Uterus (tissue), 4 donors: ENCODE measurements around the gene PIK3C2G. TPM values are rescaled to one million over a fixed set of nuclear protein-coding genes. Genes with fewer than 3 reads are reported as not detected.

ENCODE experiments used
- DNase-seq, 2 donors: peaks; one replicate each; pipeline ENCODE4 v3.0.0-alpha.2; 2019 to 2020
- H3K27ac ChIP-seq, 2 donors: fragments of 200-600 bp; sonication (generic); 1 replicate in 1 of 2; 2 replicates in 1 of 2; pipeline ENCODE4 v1.5.1; 2016 to 2018
- H3K27me3 ChIP-seq, 2 donors: fragments of 200-600 bp; sonication (generic); one replicate each; pipeline ENCODE4 v1.5.1; 2018 to 2019; ENCODE audit warnings: control low read depth in 1 of 2
- H3K36me3 ChIP-seq, 2 donors: fragments of 200-600 bp; sonication (generic); one replicate each; pipeline ENCODE4 v1.5.1; 2019; ENCODE audit warnings: control low read depth in 1 of 2
- H3K4me1 ChIP-seq, 2 donors: fragments of 200-600 bp; sonication (generic); one replicate each; pipeline ENCODE4 v1.5.1; 2018 to 2019; ENCODE audit warnings: control low read depth in 1 of 2
- H3K4me3 ChIP-seq, 2 donors: fragments of 200-600 bp; sonication (generic); 1 replicate in 1 of 2; 2 replicates in 1 of 2; pipeline ENCODE4 v1.5.1; 2018 to 2019; ENCODE audit warnings: mild to moderate bottlenecking in 1 of 2
- H3K9me3 ChIP-seq, 2 donors: fragments of 200-600 bp; sonication (generic); one replicate each; pipeline ENCODE4 v1.5.1; 2019; ENCODE audit warnings: control low read depth in 1 of 2
- POLR2A ChIP-seq, 2 donors: fragments of 450-650 bp; IDR thresholded peaks; one replicate each; pipeline ENCODE4 v1.6.1; 2016; ENCODE audit warnings: antibody characterized with exemption in 2 of 2, mild to moderate bottlenecking in 1 of 2, moderate library complexity in 1 of 2
- intact Hi-C: fragments of 100-400 bp; cut with DNase I; formaldehyde crosslinking; loops from one replicate; pipeline ENCODE4 v1.15.1; 2023; ENCODE audit warnings: low total_unique reads
- total RNA-seq, 4 donors: library from RNA; depleted of rRNA in 3 of 4; stranded (reverse); fragments of >200 nt in 3 of 4; gene quantifications; one replicate each; pipeline versions ENCODE4 v1.1.0 to v1.2.4, GENCODE V29; 2014 to 2023
- TF ChIP-seq, protein P1 (sequence below), 4 experiments: fragments of 200-600 bp in 2 of 4; fragments of 450-650 bp in 2 of 4; sonication (generic) in 2 of 4; IDR thresholded peaks; one replicate each; pipeline ENCODE4 v1.5.1; 2016 to 2019; ENCODE audit warnings: antibody characterized with exemption in 4 of 4, mild to moderate bottlenecking in 2 of 4, moderate library complexity in 1 of 4
- donor health status: DM: yes; HTN: yes; CAD: no.

PIK3C2G gene
- total RNA-seq, 4 donors from 2014 or later = under 0.01 to 2.2 (median 0.34) TPM; not detected in 1

GRCh38 chr12:18375131-18375530 is 113.8 kb downstream of the PIK3C2G start:
- Histone ChIP-seq H3K4me3 (no peak overlapping the region), H3K4me1 (no peaks in the 10 kb centered on the region), H3K36me3 (no peaks in the 10 kb centered on the region), H3K9me3 (no peaks in the 10 kb centered on the region), H3K27ac (no peak overlapping the region), H3K27me3 (no peaks in the 10 kb centered on the region)
- intact Hi-C loops = no loop called here
- no peak for TF ChIP-seq POLR2A (IDR thresholded peaks at IDR 0.05)
- TF ChIP-seq, protein P1, sequence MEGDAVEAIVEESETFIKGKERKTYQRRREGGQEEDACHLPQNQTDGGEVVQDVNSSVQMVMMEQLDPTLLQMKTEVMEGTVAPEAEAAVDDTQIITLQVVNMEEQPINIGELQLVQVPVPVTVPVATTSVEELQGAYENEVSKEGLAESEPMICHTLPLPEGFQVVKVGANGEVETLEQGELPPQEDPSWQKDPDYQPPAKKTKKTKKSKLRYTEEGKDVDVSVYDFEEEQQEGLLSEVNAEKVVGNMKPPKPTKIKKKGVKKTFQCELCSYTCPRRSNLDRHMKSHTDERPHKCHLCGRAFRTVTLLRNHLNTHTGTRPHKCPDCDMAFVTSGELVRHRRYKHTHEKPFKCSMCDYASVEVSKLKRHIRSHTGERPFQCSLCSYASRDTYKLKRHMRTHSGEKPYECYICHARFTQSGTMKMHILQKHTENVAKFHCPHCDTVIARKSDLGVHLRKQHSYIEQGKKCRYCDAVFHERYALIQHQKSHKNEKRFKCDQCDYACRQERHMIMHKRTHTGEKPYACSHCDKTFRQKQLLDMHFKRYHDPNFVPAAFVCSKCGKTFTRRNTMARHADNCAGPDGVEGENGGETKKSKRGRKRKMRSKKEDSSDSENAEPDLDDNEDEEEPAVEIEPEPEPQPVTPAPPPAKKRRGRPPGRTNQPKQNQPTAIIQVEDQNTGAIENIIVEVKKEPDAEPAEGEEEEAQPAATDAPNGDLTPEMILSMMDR (IDR thresholded peaks at IDR 0.05) = no peak
- DNase-seq = no peak

GRCh38 chr12:18375583-18375982 is 114.3 kb downstream of the PIK3C2G start:
- no peak overlapping the region for H3K4me3 ChIP-seq
- no peaks in the 10 kb centered on the region for H3K9me3 ChIP-seq
- intact Hi-C loops = no loop called here
- no peak for DNase-seq
- H3K27me3 ChIP-seq = no peaks in the 10 kb centered on the region
- no peak for TF ChIP-seq POLR2A (IDR thresholded peaks at IDR 0.05)
- TF ChIP-seq, protein P1 (IDR thresholded peaks at IDR 0.05) = no peak
- no peak overlapping the region for H3K27ac ChIP-seq
- H3K36me3 ChIP-seq = no peaks in the 10 kb centered on the region
- H3K4me1 ChIP-seq = no peaks in the 10 kb centered on the region

GRCh38 chr12:18382236-18382885 is 121.0 kb downstream of the PIK3C2G start:
- peak overlapping the region in 1 of 2 donors; percentile 30 for H3K27ac ChIP-seq

DNA sequence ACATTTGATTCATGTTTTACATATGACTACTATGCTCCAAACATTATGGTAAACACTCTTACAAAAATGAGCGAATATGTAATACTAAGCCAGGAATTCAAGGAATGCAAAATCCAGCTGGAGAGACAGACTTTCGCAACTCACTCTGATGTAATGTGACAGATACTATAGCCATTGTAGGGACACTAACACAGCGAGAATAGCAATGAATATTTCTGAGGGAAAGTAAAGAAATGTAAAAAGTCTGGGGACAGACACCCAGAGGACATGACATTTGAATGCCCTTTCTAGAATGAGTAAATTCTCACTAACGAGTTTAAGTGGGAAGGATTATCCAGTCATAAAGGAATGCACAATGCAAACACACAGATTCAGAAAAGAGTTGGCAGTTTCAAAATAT is 121.9 kb downstream of the PIK3C2G start:
- Histone ChIP-seq H3K27ac (peak overlapping the region in 1 of 2 donors; percentile 30), H3K27me3 (no peaks in the 10 kb centered on the region), H3K9me3 (no peaks in the 10 kb centered on the region), H3K36me3 (no peaks in the 10 kb centered on the region), H3K4me3 (no peak overlapping the region), H3K4me1 (no peaks in the 10 kb centered on the region)
- intact Hi-C loops = no loop called here
- no peak for DNase-seq
- TF ChIP-seq, protein P1 (IDR thresholded peaks at IDR 0.05) = no peak
- no peak for TF ChIP-seq POLR2A (IDR thresholded peaks at IDR 0.05)

More at GRCh38 chr12:18382236-18382885, 121.0 kb downstream of the PIK3C2G start:
- Histone ChIP-seq H3K27me3 (no peaks in the 10 kb centered on the region), H3K9me3 (no peaks in the 10 kb centered on the region), H3K4me1 (no peaks in the 10 kb centered on the region), H3K4me3 (no peak overlapping the region), H3K36me3 (no peaks in the 10 kb centered on the region)
- no peak for DNase-seq
- intact Hi-C loops = no loop called here
- TF ChIP-seq, protein P1 (IDR thresholded peaks at IDR 0.05) = no peak
- TF ChIP-seq POLR2A (IDR thresholded peaks at IDR 0.05) = no peak

- no peaks in the 10 kb centered on the region for H3K36me3 ChIP-seq
- intact Hi-C loops = no loop called here
- no peak for TF ChIP-seq POLR2A (IDR thresholded peaks at IDR 0.05)
- TF ChIP-seq, protein P1 (IDR thresholded peaks at IDR 0.05) = no peak
Observed at GRCh38 chr12:18387706-18388105, 126.4 kb downstream of the PIK3C2G start.

More at GRCh38 chr12:18387706-18388105, 126.4 kb downstream of the PIK3C2G start:
- no peaks in the 10 kb centered on the region for H3K9me3 ChIP-seq
- H3K4me3 ChIP-seq = no peak overlapping the region
- no peak for DNase-seq
- no peaks in the 10 kb centered on the region for H3K27me3 ChIP-seq
- no peak overlapping the region for H3K27ac ChIP-seq
- H3K4me1 ChIP-seq = no peaks in the 10 kb centered on the region
